ENCODE data around the gene GAST.
A peak's percentile ranks its signal among the peaks of the same experiment; 100 is the strongest.
"Not testable (repeated sequence)": the region's sequence is repeated elsewhere in the genome, so short reads cannot be mapped to it uniquely, and the experiment has no call there.

GAST gene

DNA sequence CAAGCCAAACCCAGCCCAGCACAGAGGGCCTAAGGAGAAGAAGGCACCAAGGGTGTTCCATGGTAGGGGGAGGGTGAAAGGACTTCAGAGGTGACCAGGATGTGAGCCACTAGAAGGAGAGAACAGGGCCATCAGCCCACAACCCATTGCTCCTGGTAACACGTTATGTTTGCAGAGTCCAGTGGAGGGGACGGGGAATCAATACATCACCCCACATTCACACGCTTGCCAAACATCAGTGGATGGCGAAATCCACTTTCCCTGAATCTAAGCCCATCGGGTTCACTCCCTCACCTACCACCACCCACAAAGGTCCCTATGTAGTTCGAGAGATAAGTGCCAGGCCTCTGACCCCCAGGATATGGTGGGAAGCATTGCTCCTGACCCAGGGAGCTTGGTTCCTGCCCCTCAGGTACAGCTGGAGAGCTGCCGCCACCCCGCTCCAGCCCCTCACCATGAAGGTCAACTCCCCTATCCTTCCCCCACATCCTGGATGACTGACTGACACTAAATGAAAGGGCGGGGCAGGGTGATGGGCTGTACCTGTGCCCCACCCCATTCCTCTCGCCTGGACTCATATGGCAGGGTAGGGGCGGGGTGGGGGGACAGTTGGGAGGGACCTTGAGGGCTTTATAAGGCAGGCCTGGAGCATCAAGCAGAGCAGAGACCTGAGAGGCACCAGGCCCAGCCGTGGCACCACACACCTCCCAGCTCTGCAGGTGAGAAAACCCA lies at the start of gene GAST:
Gene GAST (plus strand): TSS at position 663 of the 732 bp plus-strand sequence. CDS start 3,106 bp downstream, outside the sequence.
- DNase-seq: no peak

GRCh38 chr17:41663451-41664171 lies 48.5 kb upstream of the GAST start:
- no peak for DNase-seq

- no peak for DNase-seq
Measured at GRCh38 chr17:41664172-41664457, 48.0 kb upstream of the GAST start.

GRCh38 chr17:41664587-41665565 lies 47.3 kb upstream of the GAST start:
- DNase-seq: no peak

- peak; percentile 85 for DNase-seq
Measured at GRCh38 chr17:41665566-41666236, 46.4 kb upstream of the GAST start.

DNA sequence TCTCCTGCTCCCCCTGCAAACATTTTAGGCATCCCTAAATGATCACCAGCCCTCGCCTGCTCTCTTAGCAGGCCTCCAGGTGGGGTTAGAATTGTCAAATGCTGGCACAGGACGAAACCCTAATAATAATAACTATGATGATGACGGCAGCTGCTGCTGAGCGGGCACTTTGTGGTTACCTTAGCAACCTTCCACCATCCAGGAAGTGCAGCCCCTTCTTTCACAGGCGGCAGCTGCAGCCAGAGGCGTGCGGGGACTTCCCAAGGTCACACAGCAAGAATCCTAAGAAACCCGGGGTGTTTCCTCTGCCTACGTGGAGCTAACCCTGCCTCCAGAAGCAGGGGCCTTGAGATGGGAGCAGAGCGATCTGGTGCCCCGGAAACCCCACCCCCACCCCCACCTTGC lies 45.9 kb upstream of the GAST start:
- peak; percentile 64 for DNase-seq

GRCh38 chr17:41666708-41667279 lies 45.3 kb upstream of the GAST start:
- peak; percentile 82 for DNase-seq

DNA sequence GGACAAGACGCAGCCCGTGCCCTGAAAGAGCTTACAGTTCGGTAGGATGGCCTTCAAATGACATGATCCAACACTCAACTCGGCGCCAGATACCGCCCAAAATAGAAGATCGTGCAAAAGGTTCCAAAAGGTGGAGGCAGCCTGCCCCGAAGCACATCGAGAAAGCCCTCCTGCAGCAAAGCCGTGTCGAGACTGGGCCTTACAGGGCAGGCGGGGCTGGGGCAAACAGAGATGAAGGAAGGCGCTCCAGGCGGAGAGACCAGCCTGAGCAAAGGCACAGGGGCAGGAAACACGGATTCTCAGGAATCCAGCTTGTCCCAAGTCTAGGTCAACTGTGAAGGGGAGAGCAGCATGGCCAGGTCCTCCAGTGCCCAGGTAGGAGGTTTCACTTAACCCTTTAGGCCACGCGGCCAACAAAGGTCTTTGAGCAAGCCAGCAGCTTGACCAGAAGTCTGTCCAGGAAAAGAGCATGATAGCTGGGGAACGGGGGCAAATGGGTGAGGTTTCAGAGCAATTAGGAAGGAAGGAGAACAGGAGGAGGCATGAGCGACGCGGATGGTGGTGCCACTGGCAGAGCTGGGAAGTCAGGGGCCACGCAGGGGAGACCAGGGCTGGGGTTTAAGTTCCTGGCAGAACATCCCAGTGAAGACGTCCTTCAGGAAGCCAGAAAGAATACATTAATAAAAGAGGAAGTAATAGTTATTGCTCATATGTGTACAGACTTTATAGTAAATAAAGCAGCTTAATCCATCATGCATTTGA lies 44.7 kb upstream of the GAST start:
- DNase-seq: no peak

DNA sequence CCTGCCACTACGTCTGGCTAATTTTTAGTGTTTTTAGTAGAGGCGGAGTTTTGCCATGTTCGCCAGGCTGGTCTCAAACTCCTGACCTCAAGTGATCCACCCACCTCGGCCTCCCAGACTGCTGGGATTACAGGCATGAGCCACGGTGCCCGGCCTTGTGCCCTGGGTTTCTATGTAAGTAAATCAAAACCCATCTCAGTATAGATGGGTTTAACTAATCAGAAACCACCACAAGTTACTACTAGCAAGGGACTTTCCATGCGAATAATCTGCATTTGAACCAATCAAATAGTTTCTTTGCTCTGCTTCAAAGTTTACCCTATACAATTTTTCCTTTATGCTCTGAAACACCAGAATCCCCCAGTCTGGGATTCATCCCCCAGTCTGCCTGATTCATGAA lies 40.0 kb upstream of the GAST start:
- no peak for DNase-seq

GRCh38 chr17:41675157-41676057 lies 36.7 kb upstream of the GAST start:
- DNase-seq: not testable (repeated sequence)

- no peak for DNase-seq
Measured at GRCh38 chr17:41676058-41676419, 36.1 kb upstream of the GAST start.

GRCh38 chr17:41678411-41678906 lies 33.7 kb upstream of the GAST start:
- no peak for DNase-seq

- no peak for DNase-seq
Measured at GRCh38 chr17:41678907-41679739, 33.0 kb upstream of the GAST start.

DNA sequence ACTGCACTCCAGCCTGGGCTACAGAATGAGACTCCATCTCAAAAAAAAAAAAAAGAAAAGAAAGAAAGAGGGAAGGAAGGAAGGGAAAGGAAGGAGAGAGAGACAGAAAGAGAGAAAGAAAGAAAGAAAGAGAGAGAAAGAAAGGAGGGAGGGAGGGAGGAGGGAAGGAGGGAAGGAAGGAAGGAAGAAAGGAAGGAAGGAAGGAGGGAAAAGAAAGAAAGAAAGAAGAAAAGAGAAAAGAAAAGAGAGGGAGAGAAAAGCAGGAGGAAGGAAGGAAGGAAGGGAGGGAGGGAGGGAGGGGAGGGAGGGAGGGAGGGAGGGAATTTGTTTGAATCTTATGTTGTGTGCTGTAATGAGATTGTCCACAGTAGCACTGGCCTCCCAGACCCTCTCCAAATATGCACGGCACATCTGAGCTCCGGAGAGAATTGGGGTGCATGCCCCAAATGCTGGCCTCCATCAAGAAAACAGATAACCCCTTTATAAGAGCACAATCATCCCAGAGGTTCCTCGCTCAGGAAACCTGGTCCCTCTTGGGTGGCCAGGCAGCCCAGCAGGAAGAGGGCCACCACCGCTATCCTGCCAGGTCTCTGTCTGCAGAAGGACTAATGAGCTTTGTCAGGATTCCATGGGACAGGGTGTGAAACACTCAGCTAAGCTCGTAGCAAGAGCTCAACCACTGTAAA lies 32.2 kb upstream of the GAST start:
- DNase-seq: no peak

GRCh38 chr17:41680426-41681040 lies 31.6 kb upstream of the GAST start:
- peak; percentile 85 for DNase-seq

GRCh38 chr17:41681776-41682175 lies 30.4 kb upstream of the GAST start:
- DNase-seq: no peak

- no peak for DNase-seq
Measured at GRCh38 chr17:41682631-41683030, 29.5 kb upstream of the GAST start.

- DNase-seq: no peak
Measured at GRCh38 chr17:41683441-41684007, 28.6 kb upstream of the GAST start.

Measured in NCI-H146 (cell line).